Stomach (tissue), 9 donors: ENCODE results near the gene TMEM131. TPM values are rescaled to one million over a fixed set of nuclear protein-coding genes. Genes with fewer than 3 reads are reported as not detected.

Experiments used
- DNase-seq, 2 donors: peaks; one replicate each; pipeline versions ENCODE4 v3.0.0 to v3.0.0-alpha.2; 2013 to 2019
- H3K27ac ChIP-seq, 5 donors: fragments of 200-600 bp in 4 of 5; sonication (generic) in 4 of 5; one replicate each; pipeline ENCODE4 v1.5.1; 2013 to 2019; ENCODE audit warnings: mild to moderate bottlenecking in 1 of 5, moderate library complexity in 1 of 5
- H3K27me3 ChIP-seq, 3 donors: fragments of 200-600 bp; sonication (generic); one replicate each; pipeline ENCODE4 v1.5.1; 2017 to 2019; ENCODE audit warnings: mixed run types in 1 of 3
- H3K36me3 ChIP-seq, 4 donors: fragments of 200-600 bp; sonication (generic); 1 replicate in 3 of 4; 2 replicates in 1 of 4; pipeline ENCODE4 v1.5.1; 2016 to 2019
- H3K4me1 ChIP-seq, 4 donors: fragments of 200-600 bp; sonication (generic); one replicate each; pipeline ENCODE4 v1.5.1; 2016 to 2019
- H3K4me3 ChIP-seq, 4 donors: fragments of 200-600 bp; sonication (generic) in 3 of 4; one replicate each; pipeline ENCODE4 v1.5.1; 2016 to 2019; ENCODE audit warnings: mild to moderate bottlenecking in 1 of 4
- H3K9me3 ChIP-seq, 4 donors: fragments of 200-600 bp; sonication (generic); one replicate each; pipeline ENCODE4 v1.5.1; 2016 to 2019
- CTCF ChIP-seq, 7 experiments: fragments of 450-650 bp in 4 of 7; fragments of 200-600 bp in 3 of 7; sonication (generic) in 3 of 7; IDR thresholded peaks; one replicate each; pipeline ENCODE4 v1.5.1; 2016 to 2019; ENCODE audit warnings: antibody characterized with exemption in 7 of 7, control low read depth in 2 of 7, mild to moderate bottlenecking in 1 of 7
- EP300 ChIP-seq: sonication (generic); formaldehyde crosslinking; IDR thresholded peaks from one replicate; pipeline ENCODE4 v1.6.1; 2017; ENCODE audit warnings: antibody characterized with exemption
- POLR2A ChIP-seq, 4 donors: fragments of 450-650 bp; IDR thresholded peaks; one replicate each; pipeline ENCODE4 v1.6.1; 2016; ENCODE audit warnings: antibody characterized with exemption in 4 of 4, control low read depth in 2 of 4, mild to moderate bottlenecking in 1 of 4, moderate library complexity in 1 of 4
- POLR2AphosphoS5 ChIP-seq, 3 donors: sonication (generic); formaldehyde crosslinking; IDR thresholded peaks; one replicate each; pipeline ENCODE4 v1.6.1; 2016; ENCODE audit warnings: antibody characterized with exemption in 3 of 3
- WGBS, 5 donors: extraction: QIAGEN DNeasy Blood & Tissue Kit in 3 of 5; methylation state at CpG; one replicate each; pipeline versions ENCODE4 v1.1.5 to v1.1.7; 2013 to 2018; 5-methylcytosine and 5-hydroxymethylcytosine counted together
- intact Hi-C: fragments of 100-400 bp; cut with DNase I; formaldehyde crosslinking; loops from one replicate; pipeline ENCODE4 v1.15.1; 2023; ENCODE audit warnings: low total_unique reads
- polyA plus RNA-seq, 3 donors: library from polyadenylated mRNA; stranded (reverse); fragments of 200-250 nt; gene quantifications; one replicate each; pipeline ENCODE4 v1.2.3, GENCODE V29; 2013
- total RNA-seq, 5 donors: library from RNA; depleted of rRNA; stranded (reverse); fragments of >200 nt; gene quantifications; one replicate each; pipeline versions ENCODE4 v1.1.0 to v1.2.3, GENCODE V29; 2014 to 2016
- donor health status: healthy with polysubstance abuse.
- donor health status: Bipolar disorder and iron deficiency.
- donor health status: healthy.

TMEM131 gene
- total and polyA plus RNA-seq, 8 donors = 4.4 to 119 (median 43.1) TPM

- intact Hi-C loops = no loop called here
- WGBS, 5 donors = 91 to 94% (median 92%) methylated on average over 3 of the region's 3 CpGs
- Histone ChIP-seq H3K4me3 (no peak overlapping the region), H3K27me3 (no peaks in the 10 kb centered on the region), H3K9me3 (no peaks in the 10 kb centered on the region), H3K27ac (no peak overlapping the region), H3K4me1 (no peaks in the 10 kb centered on the region), H3K36me3 (no peaks in the 10 kb centered on the region)
- DNase-seq = no peak
- no peak for TF ChIP-seq CTCF (IDR thresholded peaks at IDR 0.05)
- no peak for TF ChIP-seq EP300
- TF ChIP-seq POLR2A (IDR thresholded peaks at IDR 0.05) = no peak
- no peak for TF ChIP-seq POLR2AphosphoS5 (IDR thresholded peaks at IDR 0.05)
Measured at GRCh38 chr2:98012561-98012991, 16.8 kb upstream of the TMEM131 start.

- Histone ChIP-seq H3K27ac (no peak overlapping the region), H3K9me3 (no peaks in the 10 kb centered on the region), H3K4me1 (no peaks in the 10 kb centered on the region), H3K27me3 (no peaks in the 10 kb centered on the region), H3K4me3 (no peak overlapping the region), H3K36me3 (no peaks in the 10 kb centered on the region)
- intact Hi-C loops = no loop called here
- WGBS, 5 donors = 79 to 89% (median 84%) methylated on average over 10 of the region's 10 CpGs
- TF ChIP-seq EP300 (no peak), POLR2A (IDR thresholded peaks at IDR 0.05) (no peak), POLR2AphosphoS5 (IDR thresholded peaks at IDR 0.05) (no peak), CTCF (IDR thresholded peaks at IDR 0.05) (no peak)
- no peak for DNase-seq
Measured at GRCh38 chr2:98009887-98010760, 14.4 kb upstream of the TMEM131 start.

GRCh38 chr2:98008415-98008814, 12.7 kb upstream of the TMEM131 start:
- DNase-seq = no peak
- intact Hi-C loops = no loop called here
- Histone ChIP-seq H3K27me3 (no peaks in the 10 kb centered on the region), H3K4me1 (no peaks in the 10 kb centered on the region), H3K9me3 (no peaks in the 10 kb centered on the region), H3K27ac (no peak overlapping the region), H3K36me3 (no peaks in the 10 kb centered on the region), H3K4me3 (no peak overlapping the region)
- TF ChIP-seq CTCF (IDR thresholded peaks at IDR 0.05) (no peak), POLR2AphosphoS5 (IDR thresholded peaks at IDR 0.05) (no peak), POLR2A (IDR thresholded peaks at IDR 0.05) (no peak), EP300 (no peak)
- WGBS, 5 donors = 48 to 82% (median 63%) methylated on average over 3 of the region's 3 CpGs

- no peaks in the 10 kb centered on the region for H3K36me3 ChIP-seq
- DNase-seq = no peak
- intact Hi-C loops = no loop called here
- 87 to 90% (median 88%) methylated on average over 11 of the region's 11 CpGs for WGBS, 5 donors
- no peaks in the 10 kb centered on the region for H3K27me3 ChIP-seq
- no peak overlapping the region for H3K27ac ChIP-seq
- TF ChIP-seq POLR2A (IDR thresholded peaks at IDR 0.05) (no peak), EP300 (no peak), POLR2AphosphoS5 (IDR thresholded peaks at IDR 0.05) (no peak), CTCF (IDR thresholded peaks at IDR 0.05) (no peak)
- no peak overlapping the region for H3K4me3 ChIP-seq
- H3K9me3 ChIP-seq = no peaks in the 10 kb centered on the region
- no peaks in the 10 kb centered on the region for H3K4me1 ChIP-seq
Measured at GRCh38 chr2:98006378-98006777, 10.6 kb upstream of the TMEM131 start.
